HCT116 (cell line): ENCODE measurements around the gene DELE1. TPM values are rescaled to one million over a fixed set of nuclear protein-coding genes. Genes with fewer than 3 reads are reported as not detected.

Source experiments
- ATAC-seq: fragments of 200-7000 bp; cut with Tn5 transposase; 2 replicates; pipeline ENCODE4 v1.9.1; 2020; ENCODE audit warnings: mild to moderate bottlenecking, moderate library complexity
- BruUV-seq: library from RNA; stranded (reverse); fragments of 400-500 nt; replicated peaks from 2 replicates; lab custom pipeline; 2021; lab: Mats Ljungman, UMichigan
- CTCF ChIA-PET: fragments of 300-600 bp; sonication (Branson Sonifier 250); formaldehyde crosslinking; loops from one replicate; lab custom pipeline; 2021; ENCODE audit warnings: antibody characterized with exemption; lab: Charles Lee
- POLR2A ChIA-PET: fragments of 300-600, 350-600 bp; sonication (Branson Sonifier 250); formaldehyde crosslinking; loops from one replicate; lab custom pipeline; 2021; ENCODE audit warnings: antibody characterized with exemption; lab: Charles Lee
- RAD21 ChIA-PET, 2 experiments: fragments of 300-600 bp; sonication (Branson Sonifier 250); formaldehyde crosslinking; loops; one replicate each; lab custom pipeline; 2023; ENCODE audit warnings: low total read pairs in 2 of 2; ENCODE audit not compliant: uncharacterized antibody in 2 of 2, unreplicated experiment in 2 of 2, low non-redundant PET in 1 of 2; lab: Charles Lee
- DNase-seq: peaks from one replicate; pipeline ENCODE4 v3.0.0-alpha.2; 2010; ENCODE audit warnings: low read depth, low spot score
- H2AFZ ChIP-seq: fragments of 200-600 bp; shearing (Covaris generic), sonication (generic); 2 replicates; pipeline ENCODE4 v1.6.1; 2017; ENCODE audit warnings: low read depth, mixed run types, mixed read lengths, antibody characterized with exemption, low read length; ENCODE audit not compliant: poor library complexity, severe bottlenecking
- H3K27ac ChIP-seq: 2 replicates; pipeline ENCODE4 v1.5.1; 2012; ENCODE audit warnings: low read depth, low read length
- H3K27me3 ChIP-seq: fragments of 200-600 bp; sonication (generic); 2 replicates; pipeline ENCODE4 v1.6.1; 2016; ENCODE audit warnings: mixed run types, low read length, mixed read lengths; ENCODE audit not compliant: insufficient read depth
- H3K36me3 ChIP-seq, 2 experiments: fragments of 200-500 bp in 1 of 2; fragments of 200-600 bp in 1 of 2; sonication (Bioruptor generic) in 1 of 2; sonication (generic) in 1 of 2; 2 replicates each; pipeline versions ENCODE4 v1.5.1 to v1.6.1; 2014 to 2016; ENCODE audit warnings: low read length in 2 of 2, inconsistent platforms in 1 of 2, mixed read lengths in 1 of 2, mixed run types in 1 of 2; ENCODE audit not compliant: insufficient read depth in 2 of 2, control insufficient read depth in 1 of 2
- H3K4me1 ChIP-seq, 2 experiments: fragments of 200-600 bp in 1 of 2; sonication (generic) in 1 of 2; 2 replicates each; pipeline versions ENCODE4 v1.5.1 to v1.6.1; 2012 to 2017; ENCODE audit warnings: low read length in 2 of 2, inconsistent platforms in 1 of 2, mild to moderate bottlenecking in 1 of 2, mixed read lengths in 1 of 2, mixed run types in 1 of 2, moderate library complexity in 1 of 2; ENCODE audit not compliant: insufficient read depth in 2 of 2, control insufficient read depth in 1 of 2
- H3K4me2 ChIP-seq: fragments of 200-600 bp; sonication (generic); 2 replicates; pipeline ENCODE4 v1.6.1; 2017; ENCODE audit warnings: mixed run types, low read length, mixed read lengths
- H3K4me3 ChIP-seq, 2 experiments: fragments of 200-600 bp in 1 of 2; sonication (generic) in 1 of 2; replicated peaks in 1 of 2; 2 replicates each; pipeline ENCODE4 v1.5.1; 2011 to 2016; ENCODE audit warnings: low read length in 2 of 2, control low read depth in 1 of 2, low read depth in 1 of 2, mild to moderate bottlenecking in 1 of 2, mixed read lengths in 1 of 2, mixed run types in 1 of 2
- H3K79me2 ChIP-seq: fragments of 200-600 bp; sonication (generic); 2 replicates; pipeline ENCODE4 v1.6.1; 2017; ENCODE audit warnings: mild to moderate bottlenecking, mixed run types, low read length, moderate library complexity, mixed read lengths; ENCODE audit not compliant: insufficient read depth
- H3K9ac ChIP-seq: fragments of 200-600 bp; sonication (generic); 2 replicates; pipeline ENCODE4 v1.6.1; 2016; ENCODE audit warnings: low read length, mixed read lengths
- H3K9me2 ChIP-seq: fragments of 200-600 bp; sonication (generic), shearing (Covaris generic); 2 replicates; pipeline ENCODE4 v1.6.1; 2017; ENCODE audit warnings: mixed run types, mild to moderate bottlenecking, moderate library complexity; ENCODE audit not compliant: insufficient read depth
- H3K9me3 ChIP-seq, 2 experiments: fragments of 200-500 bp in 1 of 2; fragments of 200-600 bp in 1 of 2; sonication (Bioruptor generic) in 1 of 2; sonication (generic) in 1 of 2; 2 replicates each; pipeline ENCODE4 v1.6.1; 2014 to 2017; ENCODE audit warnings: low read length in 2 of 2, mixed read lengths in 2 of 2, inconsistent platforms in 1 of 2, low read depth in 1 of 2, mild to moderate bottlenecking in 1 of 2, mixed run types in 1 of 2, moderate library complexity in 1 of 2; ENCODE audit not compliant: control insufficient read depth in 1 of 2, insufficient read depth in 1 of 2
- H4K20me1 ChIP-seq: fragments of 200-600 bp; sonication (generic), shearing (Covaris generic); 2 replicates; pipeline ENCODE4 v1.6.1; 2017; ENCODE audit warnings: mixed run types, mild to moderate bottlenecking, moderate library complexity; ENCODE audit not compliant: insufficient read depth
- CBX3 ChIP-seq: IDR thresholded peaks from 2 replicates; pipeline ENCODE4 v1.6.1; 2012; ENCODE audit warnings: low read depth
- CEBPB ChIP-seq: IDR thresholded peaks from 2 replicates; pipeline ENCODE4 v1.6.1; 2012; ENCODE audit warnings: low read depth
- ELF1 ChIP-seq: IDR thresholded peaks from 2 replicates; pipeline ENCODE4 v1.6.1; 2012; ENCODE audit warnings: low read depth, borderline replicate concordance
- EZH2 ChIP-seq: fragments of 200-600 bp; sonication (generic); IDR thresholded peaks from 2 replicates; pipeline ENCODE4 v1.6.1; 2017; ENCODE audit warnings: antibody characterized with exemption, mixed run types
- FOSL1 ChIP-seq: IDR thresholded peaks from 2 replicates; pipeline ENCODE4 v1.6.1; 2012; ENCODE audit warnings: low read depth
- POLR2A ChIP-seq: IDR thresholded peaks from 2 replicates; pipeline ENCODE4 v1.7.0; 2011; ENCODE audit warnings: borderline replicate concordance; ENCODE audit not compliant: insufficient read depth, insufficient read length; ENCODE audit errors: extremely low read depth
- POLR2AphosphoS5 ChIP-seq: IDR thresholded peaks from 2 replicates; pipeline ENCODE4 v1.6.1; 2011; ENCODE audit warnings: mild to moderate bottlenecking, low read depth, low read length, moderate library complexity
- RAD21 ChIP-seq: IDR thresholded peaks from 2 replicates; pipeline ENCODE4 v1.6.1; 2012; ENCODE audit warnings: low read depth, mild to moderate bottlenecking
- SIN3A ChIP-seq: IDR thresholded peaks from 2 replicates; pipeline ENCODE4 v1.6.1; 2012; ENCODE audit warnings: low read depth
- SP1 ChIP-seq: IDR thresholded peaks from 2 replicates; pipeline ENCODE4 v1.6.1; 2012; ENCODE audit warnings: low read depth
- SRF ChIP-seq: IDR thresholded peaks from 2 replicates; pipeline ENCODE4 v1.6.1; 2012; ENCODE audit warnings: low read depth
- TCF7L2 ChIP-seq: IDR thresholded peaks from 2 replicates; pipeline ENCODE4 v1.7.0; 2011; ENCODE audit warnings: borderline replicate concordance, inconsistent platforms; ENCODE audit not compliant: insufficient read depth, insufficient read length; ENCODE audit errors: extremely low read depth
- ZFX ChIP-seq: fragments of 450-650 bp; IDR thresholded peaks from 2 replicates; pipeline ENCODE4 v1.6.1; 2017
- ZNF274 ChIP-seq: fragments of 200-500 bp; sonication (Bioruptor generic); IDR thresholded peaks from 2 replicates; pipeline ENCODE4 v1.6.1; 2014; ENCODE audit warnings: mild to moderate bottlenecking, low read depth, low read length, inconsistent platforms
- intact Hi-C: fragments of 100-400 bp; cut with micrococcal nuclease; formaldehyde crosslinking; loops from 2 replicates; pipeline ENCODE4 v1.10.0; 2022
- total RNA-seq: library from RNA; stranded (reverse); gene quantifications from one replicate; pipeline ENCODE4 v1.2.1, GENCODE V29; 2021; ENCODE audit not compliant: unreplicated experiment
- TF ChIP-seq, protein P1 (sequence below), 3 experiments: fragments of 200-600 bp in 1 of 3; sonication (generic) in 1 of 3; IDR thresholded peaks in 2 of 3; conservative IDR thresholded peaks in 1 of 3; 2 replicates each; pipeline ENCODE4 v1.5.1; 2012 to 2017; ENCODE audit warnings: low read depth in 2 of 3, low read length in 2 of 3, antibody characterized with exemption in 1 of 3, borderline replicate concordance in 1 of 3, control low read depth in 1 of 3, mild to moderate bottlenecking in 1 of 3, mixed read lengths in 1 of 3, mixed run types in 1 of 3, moderate library complexity in 1 of 3; ENCODE audit not compliant: insufficient read depth in 1 of 3
- TF ChIP-seq, protein P2 (sequence below): IDR thresholded peaks from 2 replicates; pipeline ENCODE4 v1.6.1; 2012
- TF ChIP-seq, protein P3 (sequence below): IDR thresholded peaks from 2 replicates; pipeline ENCODE4 v1.6.1; 2012

DELE1 gene
- total RNA-seq, 1 experiment from 2014 or later: 74.1 TPM

DNA sequence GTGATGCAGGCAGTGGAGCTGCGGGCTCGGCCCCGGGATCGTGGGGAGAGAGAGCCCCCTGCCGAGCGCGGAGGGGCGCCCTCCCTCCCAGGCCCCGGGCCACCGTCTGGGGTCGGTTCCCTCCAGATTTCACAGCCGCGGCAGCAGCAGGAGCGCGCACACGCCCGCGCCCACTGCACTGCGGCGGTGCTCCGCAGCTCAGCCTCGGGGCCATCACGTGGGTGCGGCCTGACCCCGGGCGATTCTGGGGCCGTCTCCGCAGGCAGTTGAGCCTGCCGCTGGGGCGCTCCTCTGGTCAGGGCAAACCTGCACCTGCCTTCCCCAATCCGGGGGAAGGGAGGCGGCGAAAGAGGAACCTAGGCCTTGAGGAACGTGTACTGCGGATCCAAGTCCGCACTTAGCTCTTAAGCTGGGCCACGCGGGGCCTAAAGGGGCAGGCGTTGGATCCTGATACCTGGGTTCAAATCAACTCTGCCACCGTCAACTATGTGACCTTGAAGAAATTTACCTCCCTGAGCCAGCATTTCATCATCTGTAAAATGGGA lies 9.4 kb upstream of the DELE1 start (continued):
- TF ChIP-seq EZH2 (no peak), CBX3 (no peak)

DNA sequence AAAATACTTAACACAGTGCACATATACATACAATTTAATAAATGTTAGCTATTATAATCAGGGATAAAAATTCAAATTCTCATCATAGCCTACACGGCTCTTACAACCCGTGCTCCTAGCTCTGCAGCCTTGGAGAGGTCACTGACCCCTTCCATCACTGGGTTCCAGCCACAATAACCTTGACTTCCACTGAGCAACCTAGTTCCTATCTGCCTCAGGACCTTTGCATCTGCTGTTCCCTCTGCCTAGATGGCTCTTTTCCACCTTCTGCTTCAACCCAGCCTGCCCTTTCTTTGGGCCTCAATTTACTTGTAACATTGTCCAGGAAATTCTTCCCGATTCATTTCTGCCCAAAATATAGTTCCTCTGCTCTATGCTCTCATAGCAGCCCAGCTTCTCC lies 8.9 kb upstream of the DELE1 start:
- Histone ChIP-seq H4K20me1 (no peaks in the 10 kb centered on the region), H3K4me2 (no peak overlapping the region), H3K4me1 (peaks cover 0 to 17% of the 10 kb centered on the region in 2 experiments; a peak in 3 of 4 replicates), H3K36me3 (no peaks in the 10 kb centered on the region), H3K27me3 (no peaks in the 10 kb centered on the region), H3K27ac (no peak overlapping the region), H3K9me3 (no peaks in the 10 kb centered on the region), H3K9ac (no peak overlapping the region), H3K4me3 (no peak overlapping the region), H3K9me2 (no peaks in the 10 kb centered on the region), H3K79me2 (no peaks in the 10 kb centered on the region), H2AFZ (no peak overlapping the region)
- ChIA-PET CTCF (interaction anchor here (1.1 kb wide), 1 partner anchor 9 kb away, joined by 3 read pairs; the partner anchor contains the start of gene DELE1), POLR2A (no interaction called here), RAD21 (no interaction called here)
- no peak for DNase-seq
- ATAC-seq: no peak
- intact Hi-C loops: no loop called here
- TF ChIP-seq FOSL1 (no peak), POLR2A (no peak), TCF7L2 (no peak), ZNF274 (no peak), EZH2 (no peak), SIN3A (no peak), ZFX (no peak), SRF (no peak), POLR2AphosphoS5 (no peak), CEBPB (no peak), ELF1 (no peak), SP1 (no peak), RAD21 (no peak)
- TF ChIP-seq, protein P1, sequence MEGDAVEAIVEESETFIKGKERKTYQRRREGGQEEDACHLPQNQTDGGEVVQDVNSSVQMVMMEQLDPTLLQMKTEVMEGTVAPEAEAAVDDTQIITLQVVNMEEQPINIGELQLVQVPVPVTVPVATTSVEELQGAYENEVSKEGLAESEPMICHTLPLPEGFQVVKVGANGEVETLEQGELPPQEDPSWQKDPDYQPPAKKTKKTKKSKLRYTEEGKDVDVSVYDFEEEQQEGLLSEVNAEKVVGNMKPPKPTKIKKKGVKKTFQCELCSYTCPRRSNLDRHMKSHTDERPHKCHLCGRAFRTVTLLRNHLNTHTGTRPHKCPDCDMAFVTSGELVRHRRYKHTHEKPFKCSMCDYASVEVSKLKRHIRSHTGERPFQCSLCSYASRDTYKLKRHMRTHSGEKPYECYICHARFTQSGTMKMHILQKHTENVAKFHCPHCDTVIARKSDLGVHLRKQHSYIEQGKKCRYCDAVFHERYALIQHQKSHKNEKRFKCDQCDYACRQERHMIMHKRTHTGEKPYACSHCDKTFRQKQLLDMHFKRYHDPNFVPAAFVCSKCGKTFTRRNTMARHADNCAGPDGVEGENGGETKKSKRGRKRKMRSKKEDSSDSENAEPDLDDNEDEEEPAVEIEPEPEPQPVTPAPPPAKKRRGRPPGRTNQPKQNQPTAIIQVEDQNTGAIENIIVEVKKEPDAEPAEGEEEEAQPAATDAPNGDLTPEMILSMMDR (IDR thresholded peaks at IDR 0.05 in 2 of 3, conservative IDR thresholded peaks at IDR 0.05 in 1 of 3; ENCODE audit: borderline replicate concordance in 1 of 3, insufficient read depth in 1 of 3, low read depth in 2 of 3, low read length in 2 of 3): no peak
- TF ChIP-seq, protein P2, sequence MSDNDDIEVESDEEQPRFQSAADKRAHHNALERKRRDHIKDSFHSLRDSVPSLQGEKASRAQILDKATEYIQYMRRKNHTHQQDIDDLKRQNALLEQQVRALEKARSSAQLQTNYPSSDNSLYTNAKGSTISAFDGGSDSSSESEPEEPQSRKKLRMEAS: no peak
- TF ChIP-seq, protein P3, sequence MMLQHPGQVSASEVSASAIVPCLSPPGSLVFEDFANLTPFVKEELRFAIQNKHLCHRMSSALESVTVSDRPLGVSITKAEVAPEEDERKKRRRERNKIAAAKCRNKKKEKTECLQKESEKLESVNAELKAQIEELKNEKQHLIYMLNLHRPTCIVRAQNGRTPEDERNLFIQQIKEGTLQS: no peak
- no TSS peak for BruUV-seq
